ENCODE measurements around the gene TMEM128.

DNA sequence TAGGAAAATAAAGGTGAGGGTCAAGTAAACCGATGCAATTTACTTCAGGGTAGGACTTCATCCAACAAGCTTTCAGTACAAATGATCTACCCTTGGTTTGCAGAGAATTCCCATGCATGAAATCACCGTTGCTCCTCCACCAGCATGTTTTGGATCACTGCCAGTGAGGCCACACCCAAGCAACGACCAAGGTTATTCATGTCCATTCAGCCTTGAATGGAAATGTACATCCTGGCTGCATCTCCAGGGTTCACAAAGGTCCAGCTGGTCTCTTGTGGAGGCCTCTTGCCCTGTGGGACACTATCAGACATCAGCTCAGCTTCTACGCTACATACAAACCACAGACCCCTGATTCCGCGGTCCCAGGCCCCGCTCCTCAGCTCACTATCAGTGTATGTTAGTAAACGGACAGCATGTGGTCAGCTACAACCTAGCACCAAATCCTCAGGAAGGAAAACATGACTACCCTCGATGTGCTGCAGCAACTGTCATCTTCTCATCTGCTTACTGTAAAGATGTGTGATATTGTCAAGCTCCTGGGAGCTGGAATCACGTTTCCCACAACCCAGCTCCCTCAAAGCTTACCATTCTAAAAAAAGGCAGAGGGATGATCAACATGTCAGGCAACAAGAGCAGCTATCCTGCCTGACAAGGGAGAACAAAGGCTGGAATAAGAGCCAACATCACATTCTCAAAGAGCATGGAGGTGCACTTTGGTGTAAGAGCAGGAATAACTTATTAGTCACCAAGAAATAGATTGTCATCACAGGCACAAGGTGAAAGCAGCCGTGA, 37.0 kb upstream of the TMEM128 start:
- TF ChIP-seq, protein P1, sequence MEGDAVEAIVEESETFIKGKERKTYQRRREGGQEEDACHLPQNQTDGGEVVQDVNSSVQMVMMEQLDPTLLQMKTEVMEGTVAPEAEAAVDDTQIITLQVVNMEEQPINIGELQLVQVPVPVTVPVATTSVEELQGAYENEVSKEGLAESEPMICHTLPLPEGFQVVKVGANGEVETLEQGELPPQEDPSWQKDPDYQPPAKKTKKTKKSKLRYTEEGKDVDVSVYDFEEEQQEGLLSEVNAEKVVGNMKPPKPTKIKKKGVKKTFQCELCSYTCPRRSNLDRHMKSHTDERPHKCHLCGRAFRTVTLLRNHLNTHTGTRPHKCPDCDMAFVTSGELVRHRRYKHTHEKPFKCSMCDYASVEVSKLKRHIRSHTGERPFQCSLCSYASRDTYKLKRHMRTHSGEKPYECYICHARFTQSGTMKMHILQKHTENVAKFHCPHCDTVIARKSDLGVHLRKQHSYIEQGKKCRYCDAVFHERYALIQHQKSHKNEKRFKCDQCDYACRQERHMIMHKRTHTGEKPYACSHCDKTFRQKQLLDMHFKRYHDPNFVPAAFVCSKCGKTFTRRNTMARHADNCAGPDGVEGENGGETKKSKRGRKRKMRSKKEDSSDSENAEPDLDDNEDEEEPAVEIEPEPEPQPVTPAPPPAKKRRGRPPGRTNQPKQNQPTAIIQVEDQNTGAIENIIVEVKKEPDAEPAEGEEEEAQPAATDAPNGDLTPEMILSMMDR (IDR thresholded peaks at IDR 0.05; ENCODE audit: low read depth, low read length), result no peak
- TF ChIP-seq POLR2A (IDR thresholded peaks at IDR 0.05; ENCODE audit: extremely low read depth, insufficient read length), result no peak
